ENCODE data around the gene NAA60.

DNA sequence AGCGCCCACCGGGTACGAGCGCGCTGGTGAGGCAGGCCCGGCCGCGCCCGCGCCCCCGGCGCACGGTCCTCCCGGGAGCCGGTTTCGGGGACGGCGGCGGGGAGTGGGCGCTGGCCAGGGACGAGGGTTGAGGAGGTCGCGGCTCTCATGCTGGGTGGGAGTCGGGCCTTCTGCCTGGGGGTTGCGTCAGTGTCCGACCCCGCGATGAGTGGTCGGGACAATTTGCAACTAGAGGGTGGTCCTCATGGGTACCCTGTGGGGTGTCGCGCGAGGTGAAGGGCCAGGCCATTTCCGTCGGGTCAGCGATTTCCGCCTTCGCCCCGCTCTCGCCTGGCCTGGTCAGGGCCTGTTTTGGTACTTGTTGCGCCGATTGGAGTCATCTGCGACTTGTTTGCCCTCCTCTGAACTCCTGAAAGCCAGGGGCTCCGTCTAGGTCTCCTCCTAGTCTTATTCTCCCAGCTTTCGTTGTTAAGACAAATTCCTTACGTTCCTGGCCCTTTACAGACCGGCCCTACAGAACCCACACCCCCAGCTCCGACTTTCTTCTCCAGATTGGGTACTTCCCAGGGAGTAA, 14.9 kb downstream of the NAA60 start:
- TF ChIP-seq, protein P1, sequence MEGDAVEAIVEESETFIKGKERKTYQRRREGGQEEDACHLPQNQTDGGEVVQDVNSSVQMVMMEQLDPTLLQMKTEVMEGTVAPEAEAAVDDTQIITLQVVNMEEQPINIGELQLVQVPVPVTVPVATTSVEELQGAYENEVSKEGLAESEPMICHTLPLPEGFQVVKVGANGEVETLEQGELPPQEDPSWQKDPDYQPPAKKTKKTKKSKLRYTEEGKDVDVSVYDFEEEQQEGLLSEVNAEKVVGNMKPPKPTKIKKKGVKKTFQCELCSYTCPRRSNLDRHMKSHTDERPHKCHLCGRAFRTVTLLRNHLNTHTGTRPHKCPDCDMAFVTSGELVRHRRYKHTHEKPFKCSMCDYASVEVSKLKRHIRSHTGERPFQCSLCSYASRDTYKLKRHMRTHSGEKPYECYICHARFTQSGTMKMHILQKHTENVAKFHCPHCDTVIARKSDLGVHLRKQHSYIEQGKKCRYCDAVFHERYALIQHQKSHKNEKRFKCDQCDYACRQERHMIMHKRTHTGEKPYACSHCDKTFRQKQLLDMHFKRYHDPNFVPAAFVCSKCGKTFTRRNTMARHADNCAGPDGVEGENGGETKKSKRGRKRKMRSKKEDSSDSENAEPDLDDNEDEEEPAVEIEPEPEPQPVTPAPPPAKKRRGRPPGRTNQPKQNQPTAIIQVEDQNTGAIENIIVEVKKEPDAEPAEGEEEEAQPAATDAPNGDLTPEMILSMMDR (IDR thresholded peaks at IDR 0.05; ENCODE audit: low read depth, low read length, missing input control), result no peak
- TF ChIP-seq YY1 (IDR thresholded peaks at IDR 0.05) (no peak), JUND (IDR thresholded peaks at IDR 0.05) (no peak), HNF4G (IDR thresholded peaks at IDR 0.05) (no peak), FOXA1 (IDR thresholded peaks at IDR 0.05) (no peak), SP1 (IDR thresholded peaks at IDR 0.05) (no peak)
- TF ChIP-seq, protein P2, sequence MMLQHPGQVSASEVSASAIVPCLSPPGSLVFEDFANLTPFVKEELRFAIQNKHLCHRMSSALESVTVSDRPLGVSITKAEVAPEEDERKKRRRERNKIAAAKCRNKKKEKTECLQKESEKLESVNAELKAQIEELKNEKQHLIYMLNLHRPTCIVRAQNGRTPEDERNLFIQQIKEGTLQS (IDR thresholded peaks at IDR 0.05), result no peak

Data from liver (tissue), 3 donors.